ENCODE measurements around the gene TTLL9. TPM values are rescaled to one million over a fixed set of nuclear protein-coding genes. Genes with fewer than 3 reads are reported as not detected.

Gene TTLL9
- polyA plus RNA-seq, 1 experiment, result 0.11 TPM

GRCh38 chr20:31845300-31845863, 25.1 kb upstream of the TTLL9 start, which contains the start of gene FOXS1:
Gene FOXS1 (minus strand): TSS chr20:31845604. CDS start chr20:31845542, 62 bp downstream.
- CTCF ChIA-PET, result interaction anchor here (0.9 to 13.3 kb wide), 11 partner anchors 8 to 810 kb away, joined by 3 to 180 read pairs (median 4); no protein-coding TSS in a partner anchor
- H3K27me3 ChIP-seq (ENCODE audit: control insufficient read depth, insufficient read depth, low read length), result peaks cover 13% of the 10 kb centered on the region
- H3K4me3 ChIP-seq (ENCODE audit: low read depth, low read length), result no peak within 1 kb of the TSS
- no peak for DNase-seq (ENCODE audit: low read depth)
- TF ChIP-seq, protein P1, sequence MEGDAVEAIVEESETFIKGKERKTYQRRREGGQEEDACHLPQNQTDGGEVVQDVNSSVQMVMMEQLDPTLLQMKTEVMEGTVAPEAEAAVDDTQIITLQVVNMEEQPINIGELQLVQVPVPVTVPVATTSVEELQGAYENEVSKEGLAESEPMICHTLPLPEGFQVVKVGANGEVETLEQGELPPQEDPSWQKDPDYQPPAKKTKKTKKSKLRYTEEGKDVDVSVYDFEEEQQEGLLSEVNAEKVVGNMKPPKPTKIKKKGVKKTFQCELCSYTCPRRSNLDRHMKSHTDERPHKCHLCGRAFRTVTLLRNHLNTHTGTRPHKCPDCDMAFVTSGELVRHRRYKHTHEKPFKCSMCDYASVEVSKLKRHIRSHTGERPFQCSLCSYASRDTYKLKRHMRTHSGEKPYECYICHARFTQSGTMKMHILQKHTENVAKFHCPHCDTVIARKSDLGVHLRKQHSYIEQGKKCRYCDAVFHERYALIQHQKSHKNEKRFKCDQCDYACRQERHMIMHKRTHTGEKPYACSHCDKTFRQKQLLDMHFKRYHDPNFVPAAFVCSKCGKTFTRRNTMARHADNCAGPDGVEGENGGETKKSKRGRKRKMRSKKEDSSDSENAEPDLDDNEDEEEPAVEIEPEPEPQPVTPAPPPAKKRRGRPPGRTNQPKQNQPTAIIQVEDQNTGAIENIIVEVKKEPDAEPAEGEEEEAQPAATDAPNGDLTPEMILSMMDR (IDR thresholded peaks at IDR 0.05; ENCODE audit: insufficient read depth, low read depth, low read length), result no peak
- POLR2A ChIA-PET, result no interaction called here
- H3K36me3 ChIP-seq (ENCODE audit: control insufficient read depth, insufficient read depth, low read length), result no peaks in the 10 kb centered on the region

GRCh38 chr20:31846793-31847138, 23.7 kb upstream of the TTLL9 start:
- CTCF ChIA-PET, result interaction anchor here (0.6 to 13.3 kb wide), 31 partner anchors 8 to 809 kb away, joined by 3 to 180 read pairs (median 5); partner anchors contain the start of genes MYLK2 and PDRG1
- POLR2A ChIA-PET, result no interaction called here
- Histone ChIP-seq H3K4me3 (ENCODE audit: low read depth, low read length) (no peak overlapping the region), H3K27me3 (ENCODE audit: control insufficient read depth, insufficient read depth, low read length) (peaks cover 20% of the 10 kb centered on the region), H3K36me3 (ENCODE audit: control insufficient read depth, insufficient read depth, low read length) (no peaks in the 10 kb centered on the region)
- DNase-seq (ENCODE audit: low read depth), result no peak
- TF ChIP-seq, protein P1 (IDR thresholded peaks at IDR 0.05; ENCODE audit: insufficient read depth, low read depth, low read length), result no peak

DNA sequence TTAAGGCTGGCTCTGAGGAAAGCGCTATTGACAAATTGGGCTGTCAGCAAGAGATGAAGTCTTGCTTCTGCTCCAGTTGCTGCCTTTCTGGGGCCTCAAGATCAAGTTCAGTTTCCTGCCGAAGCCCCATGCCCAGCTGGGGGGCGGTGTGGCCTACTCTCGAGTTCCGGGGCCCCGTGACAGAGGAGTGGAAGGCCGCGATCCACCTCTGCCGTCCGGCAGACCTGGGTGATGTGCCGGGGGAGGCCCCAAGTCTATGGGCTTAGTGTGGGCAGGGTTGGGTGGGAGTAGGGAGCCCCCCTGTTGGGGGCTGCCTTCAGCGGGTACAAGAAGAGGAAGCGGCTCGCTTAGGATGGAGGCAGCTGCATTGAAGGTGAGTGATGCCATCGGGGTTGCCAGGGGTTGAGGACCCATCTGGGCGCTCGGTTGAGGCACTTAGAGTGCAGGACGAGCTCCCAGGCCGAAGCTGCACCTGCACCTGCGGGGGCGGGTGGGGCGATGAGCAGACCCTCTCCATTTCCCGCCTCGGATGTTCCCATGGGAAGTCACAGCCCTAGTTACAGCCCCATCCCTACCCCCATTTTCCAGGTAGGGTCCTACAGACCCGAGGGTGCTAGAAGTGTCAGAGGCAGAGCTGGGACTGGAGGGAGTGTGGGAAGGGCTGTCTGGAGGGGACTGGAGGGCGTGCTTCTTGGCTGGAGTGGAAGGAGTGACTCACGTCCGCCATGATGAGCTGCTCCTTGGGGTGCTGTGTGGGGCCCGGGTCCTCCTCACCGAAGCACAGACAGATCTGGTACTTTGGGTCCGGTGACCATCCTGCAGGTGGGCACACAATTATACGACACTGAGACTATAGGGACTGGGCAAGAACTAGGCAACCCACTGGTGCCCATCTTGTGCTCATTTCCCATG, 22.1 kb upstream of the TTLL9 start:
- Histone ChIP-seq H3K4me3 (ENCODE audit: low read depth, low read length) (no peak overlapping the region), H3K36me3 (ENCODE audit: control insufficient read depth, insufficient read depth, low read length) (no peaks in the 10 kb centered on the region), H3K27me3 (ENCODE audit: control insufficient read depth, insufficient read depth, low read length) (peaks cover 20% of the 10 kb centered on the region)
- no peak for DNase-seq (ENCODE audit: low read depth)
- CTCF ChIA-PET, result interaction anchor here (0.6 to 13.3 kb wide), 7 partner anchors 8 to 243 kb away, joined by 3 to 180 read pairs (median 18); partner anchors contain the start of gene MYLK2
- TF ChIP-seq, protein P1 (IDR thresholded peaks at IDR 0.05; ENCODE audit: insufficient read depth, low read depth, low read length), result no peak
- POLR2A ChIA-PET, result no interaction called here

DNA sequence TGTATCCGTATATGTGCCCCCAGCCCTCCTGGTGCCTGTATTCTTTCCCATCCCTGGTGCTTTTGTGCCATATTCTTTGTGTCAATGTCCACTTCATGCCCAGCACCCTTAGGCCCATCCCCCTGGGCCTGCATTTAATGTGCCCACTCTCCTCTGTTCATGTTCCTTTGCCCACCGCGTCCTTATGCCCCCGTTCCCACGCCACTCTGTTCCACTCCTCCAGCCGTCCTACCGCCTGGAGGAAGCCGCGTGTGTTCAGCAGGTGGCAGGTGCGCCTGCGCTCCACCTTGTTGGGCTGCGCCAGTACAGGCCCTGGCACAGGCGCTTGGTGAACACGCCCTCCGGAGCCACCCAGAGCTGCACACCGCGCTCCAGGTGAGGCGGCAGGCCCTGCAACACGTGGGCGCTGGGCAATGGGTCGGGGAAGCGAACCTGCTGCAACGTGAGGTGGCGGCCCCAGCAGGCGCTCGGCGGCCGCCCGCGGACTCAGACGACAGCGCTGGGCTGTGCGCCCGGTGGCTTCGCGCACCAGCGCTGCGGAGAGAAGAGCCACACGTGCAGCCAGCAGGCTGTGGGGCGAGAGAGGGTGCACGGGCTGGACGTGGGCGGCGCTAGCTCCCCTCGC, 21.0 kb upstream of the TTLL9 start:
- no peak overlapping the region for H3K4me3 ChIP-seq (ENCODE audit: low read depth, low read length)
- POLR2A ChIA-PET, result no interaction called here
- TF ChIP-seq, protein P1 (IDR thresholded peaks at IDR 0.05; ENCODE audit: insufficient read depth, low read depth, low read length), result no peak
- no peak for DNase-seq (ENCODE audit: low read depth)
- H3K27me3 ChIP-seq (ENCODE audit: control insufficient read depth, insufficient read depth, low read length), result peaks cover 23% of the 10 kb centered on the region
- no peaks in the 10 kb centered on the region for H3K36me3 ChIP-seq (ENCODE audit: control insufficient read depth, insufficient read depth, low read length)
- CTCF ChIA-PET, result interaction anchor here (0.9 to 13.3 kb wide), 8 partner anchors 12 to 260 kb away, joined by 3 to 180 read pairs (median 18); partner anchors contain the start of gene TM9SF4

All from BJ (cell line).